OCI-LY3 (cell line): ENCODE data around the gene TRIM71.

Experiments
- H2AFZ ChIP-seq: fragments of 200-600, 300-600 bp; shearing (Covaris generic); 2 replicates; pipeline ENCODE4 v1.6.0; 2014; ENCODE audit warnings: antibody characterized with exemption, low read depth, low read length
- H3K27ac ChIP-seq: fragments of 200-600, 300-600 bp; sonication (generic); 2 replicates; pipeline ENCODE4 v1.5.1; 2014; ENCODE audit warnings: mild to moderate bottlenecking, low read length, moderate library complexity, mixed read lengths
- H3K27me3 ChIP-seq: fragments of 200-600, 300-600 bp; sonication (generic); 2 replicates; pipeline ENCODE4 v1.6.1; 2014; ENCODE audit warnings: low read depth, low read length, mixed read lengths
- H3K36me3 ChIP-seq: fragments of 200-600, 300-600 bp; sonication (generic); replicated peaks from 2 replicates; pipeline ENCODE3; 2014; ENCODE audit warnings: low read depth, low read length, mixed read lengths
- H3K4me1 ChIP-seq: fragments of 300-600, 200-600 bp; sonication (generic); 2 replicates; pipeline ENCODE4 v1.6.1; 2014; ENCODE audit warnings: low read length, mixed read lengths
- H3K4me2 ChIP-seq: fragments of 200-600, 300-600 bp; sonication (generic); 2 replicates; pipeline ENCODE4 v1.6.1; 2014; ENCODE audit warnings: low read length, mixed read lengths
- H3K4me3 ChIP-seq: fragments of 300-600, 200-600 bp; sonication (generic); 2 replicates; pipeline ENCODE4 v1.5.1; 2014; ENCODE audit warnings: antibody characterized with exemption, mild to moderate bottlenecking, low read length, moderate library complexity
- H3K79me2 ChIP-seq: fragments of 300-600, 200-600 bp; shearing (Covaris generic); 2 replicates; pipeline ENCODE4 v1.6.1; 2014; ENCODE audit warnings: mild to moderate bottlenecking, low read length, mixed read lengths
- H3K9ac ChIP-seq: fragments of 300-600, 200-600 bp; shearing (Covaris generic); 2 replicates; pipeline ENCODE4 v1.6.0; 2014; ENCODE audit warnings: mild to moderate bottlenecking, low read length, moderate library complexity
- H3K9me3 ChIP-seq: fragments of 200-600, 300-600 bp; shearing (Covaris generic); 2 replicates; pipeline ENCODE4 v1.6.1; 2014; ENCODE audit warnings: low read length, mixed read lengths; ENCODE audit not compliant: insufficient read depth
- H4K20me1 ChIP-seq: fragments of 200-600, 300-600 bp; sonication (generic); 2 replicates; pipeline ENCODE4 v1.6.1; 2016; ENCODE audit warnings: low read length, mixed read lengths; ENCODE audit not compliant: insufficient read depth
- CTCF ChIP-seq: fragments of 200-600, 300-600 bp; sonication (generic); IDR thresholded peaks from 2 replicates; pipeline ENCODE4 v1.5.1; 2014; ENCODE audit warnings: antibody characterized with exemption, low read length, low read depth
- EZH2phosphoT487 ChIP-seq: fragments of 200-600 bp; shearing (Covaris generic); IDR thresholded peaks from 2 replicates; pipeline ENCODE4 v1.6.1; 2018; ENCODE audit warnings: antibody characterized with exemption, mixed run types, low read depth

The TRIM71 gene

GRCh38 chr3:32818229-32818969 lies 602 bp downstream of the TRIM71 start:
- Histone ChIP-seq H3K27me3 (0 out of 2 replicates have a peak, but pooled peaks cover 2% of the 10 kb centered on the region), H3K4me1 (peaks cover 6% of the 10 kb centered on the region), H2AFZ (no peak overlapping the region), H3K4me2 (no peak overlapping the region), H3K79me2 (no peaks in the 10 kb centered on the region), H3K27ac (no peak overlapping the region), H3K9me3 (no peaks in the 10 kb centered on the region), H3K4me3 (no peak overlapping the region), H3K36me3 (no peaks in the 10 kb centered on the region), H4K20me1 (no peaks in the 10 kb centered on the region), H3K9ac (no peak overlapping the region)
- no peak for TF ChIP-seq EZH2phosphoT487
- TF ChIP-seq CTCF, result no peak

GRCh38 chr3:32818970-32819511 lies 1.2 kb downstream of the TRIM71 start:
- H3K27ac ChIP-seq, result no peak overlapping the region
- H3K4me3 ChIP-seq, result no peak overlapping the region
- no peaks in the 10 kb centered on the region for H4K20me1 ChIP-seq
- peaks cover 6% of the 10 kb centered on the region for H3K4me1 ChIP-seq
- no peak for TF ChIP-seq EZH2phosphoT487
- no peak for TF ChIP-seq CTCF
- no peak overlapping the region for H3K4me2 ChIP-seq
- no peak overlapping the region for H3K9ac ChIP-seq
- H2AFZ ChIP-seq, result no peak overlapping the region
- no peaks in the 10 kb centered on the region for H3K79me2 ChIP-seq
- H3K36me3 ChIP-seq, result no peaks in the 10 kb centered on the region
- 0 out of 2 replicates have a peak, but pooled peaks cover 2% of the 10 kb centered on the region for H3K27me3 ChIP-seq
- no peaks in the 10 kb centered on the region for H3K9me3 ChIP-seq

GRCh38 chr3:32819551-32820348 lies 2.0 kb downstream of the TRIM71 start:
- no peak overlapping the region for H3K4me3 ChIP-seq
- H3K4me1 ChIP-seq, result 0 out of 2 replicates have a peak, but pooled peaks cover under 1% of the 10 kb centered on the region
- no peak overlapping the region for H2AFZ ChIP-seq
- no peaks in the 10 kb centered on the region for H3K9me3 ChIP-seq
- no peak overlapping the region for H3K4me2 ChIP-seq
- no peaks in the 10 kb centered on the region for H3K36me3 ChIP-seq
- no peaks in the 10 kb centered on the region for H4K20me1 ChIP-seq
- no peak overlapping the region for H3K27ac ChIP-seq
- H3K79me2 ChIP-seq, result no peaks in the 10 kb centered on the region
- H3K27me3 ChIP-seq, result 0 out of 2 replicates have a peak, but pooled peaks cover 2% of the 10 kb centered on the region
- no peak overlapping the region for H3K9ac ChIP-seq
- TF ChIP-seq EZH2phosphoT487 (no peak), CTCF (no peak)

- Histone ChIP-seq H3K4me2 (no peak overlapping the region), H4K20me1 (no peaks in the 10 kb centered on the region), H3K9ac (no peak overlapping the region), H3K27ac (no peak overlapping the region), H3K4me3 (no peak overlapping the region), H3K9me3 (no peaks in the 10 kb centered on the region), H2AFZ (no peak overlapping the region), H3K4me1 (no peaks in the 10 kb centered on the region), H3K27me3 (0 out of 2 replicates have a peak, but pooled peaks cover 2% of the 10 kb centered on the region), H3K79me2 (no peaks in the 10 kb centered on the region), H3K36me3 (no peaks in the 10 kb centered on the region)
- TF ChIP-seq CTCF, result no peak
- TF ChIP-seq EZH2phosphoT487, result no peak
These were observed 2.6 kb downstream of the TRIM71 start for GRCh38 chr3:32820430-32820829.
